K562 (cell line): ENCODE measurements around the gene PTPN20. TPM values are rescaled to one million over a fixed set of nuclear protein-coding genes. Genes with fewer than 3 reads are reported as not detected.

Experiments
- ATAC-seq: fragments of 200-7000 bp; cut with Tn5 transposase; 3 replicates; pipeline ENCODE4 v1.9.1; 2020; ENCODE audit warnings: moderate library complexity
- BruUV-seq: library from RNA; stranded (reverse); fragments of 400-500 nt; replicated peaks from 2 replicates; lab custom pipeline; 2021; lab: Mats Ljungman, UMichigan
- CTCF ChIA-PET: fragments of 300-600 bp; formaldehyde crosslinking; extraction: SDS; loops from one replicate; lab custom pipeline; 2021; ENCODE audit warnings: low intra/inter-chr PET ratio; lab: Yijun Ruan, JAX
- POLR2A ChIA-PET: fragments of 300-600, 350-650 bp; sonication (Branson Sonifier 250); formaldehyde crosslinking; extraction: SDS; loops from one replicate; lab custom pipeline; 2021; ENCODE audit warnings: antibody characterized with exemption, inconsistent platforms; lab: Yijun Ruan, JAX
- DNase-seq, 4 experiments: peaks; one replicate each; pipeline versions ENCODE4 v3.0.0 to v3.0.0-alpha.2; 2011 to 2018; ENCODE audit warnings: low spot score in 3 of 4, mixed read lengths in 3 of 4; ENCODE audit errors: extremely low read depth in 1 of 4
- FAIRE-seq: peaks from 2 replicates; lab custom pipeline; 2011; peaks lifted over from hg19 to GRCh38; lab: Jason Lieb, UNC
- H2AFZ ChIP-seq: 2 replicates; pipeline ENCODE4 v1.6.0; 2011; ENCODE audit warnings: low read depth, low read length, control low read depth, inconsistent platforms
- H3K27ac ChIP-seq: fragments of 200-600 bp; 3 replicates; pipeline ENCODE4 v1.8.0; 2011; ENCODE audit warnings: low read depth, mild to moderate bottlenecking, control low read depth, inconsistent platforms, low read length, moderate library complexity, mixed read lengths; ENCODE audit errors: extremely low read depth
- H3K27me3 ChIP-seq, 2 experiments: fragments of 300-600 bp in 1 of 2; 2 replicates in 1 of 2; 3 replicates in 1 of 2; pipeline versions ENCODE4 v1.6.0 to v1.8.0; 2011; ENCODE audit warnings: inconsistent platforms in 2 of 2, low read length in 2 of 2, mild to moderate bottlenecking in 1 of 2, mixed read lengths in 1 of 2, moderate library complexity in 1 of 2; ENCODE audit not compliant: control insufficient read depth in 2 of 2, insufficient read depth in 2 of 2
- H3K36me3 ChIP-seq: fragments of 300-600 bp; 3 replicates; pipeline ENCODE4 v1.8.0; 2011; ENCODE audit warnings: mild to moderate bottlenecking, low read length, inconsistent platforms; ENCODE audit not compliant: control insufficient read depth, insufficient read depth
- H3K4me1 ChIP-seq, 2 experiments: fragments of 200-600 bp in 1 of 2; replicated peaks in 1 of 2; 2 replicates in 1 of 2; 3 replicates in 1 of 2; pipeline versions ENCODE4 v1.5.1 to v1.8.0; 2011; ENCODE audit warnings: inconsistent platforms in 2 of 2, low read length in 2 of 2, mild to moderate bottlenecking in 1 of 2, mixed read lengths in 1 of 2, moderate library complexity in 1 of 2; ENCODE audit not compliant: control insufficient read depth in 2 of 2, insufficient read depth in 2 of 2
- H3K4me2 ChIP-seq: 2 replicates; pipeline ENCODE4 v1.6.1; 2011; ENCODE audit warnings: low read length, control low read depth, inconsistent platforms, mixed read lengths; ENCODE audit not compliant: insufficient read depth
- H3K4me3 ChIP-seq: fragments of 200-600 bp; sonication (generic), shearing (Covaris generic); 2 replicates; pipeline ENCODE4 v1.5.1; 2016; ENCODE audit warnings: control low read depth, inconsistent platforms
- H3K79me2 ChIP-seq: fragments of 200-600 bp; 3 replicates; pipeline ENCODE4 v1.8.0; 2011; ENCODE audit warnings: low read length, inconsistent platforms; ENCODE audit not compliant: control insufficient read depth, insufficient read depth
- H3K9ac ChIP-seq, 2 experiments: 2 replicates each; pipeline versions ENCODE4 v1.6.0 to v1.6.1; 2011; ENCODE audit warnings: low read depth in 2 of 2, low read length in 2 of 2, control low read depth in 1 of 2, inconsistent platforms in 1 of 2, mild to moderate bottlenecking in 1 of 2, mixed read lengths in 1 of 2; ENCODE audit not compliant: insufficient read depth in 1 of 2
- H3K9me1 ChIP-seq: one replicate; pipeline ENCODE4 v1.6.0; 2011; ENCODE audit warnings: inconsistent platforms, mild to moderate bottlenecking, low read length, moderate library complexity; ENCODE audit not compliant: control insufficient read depth, insufficient read depth
- H3K9me3 ChIP-seq: replicated peaks from 2 replicates; pipeline ENCODE4 v1.5.1; 2011; ENCODE audit warnings: low read depth, low read length, inconsistent platforms; ENCODE audit not compliant: control insufficient read depth, insufficient read depth
- H4K20me1 ChIP-seq: replicated peaks from 2 replicates; pipeline ENCODE4 v1.6.1; 2011; ENCODE audit warnings: low read length, inconsistent platforms, mixed read lengths; ENCODE audit not compliant: control insufficient read depth, insufficient read depth
- ADNP ChIP-seq: fragments of 200-800 bp; sonication (Bioruptor generic); IDR thresholded peaks from 2 replicates; pipeline ENCODE4 v1.6.1; 2016; ENCODE audit warnings: missing genetic modification characterization, missing compliant biosample characterization
- CTCF ChIP-seq, 3 experiments: IDR thresholded peaks in 2 of 3; conservative IDR thresholded peaks in 1 of 3; 2 replicates each; pipeline ENCODE4 v1.5.1; 2011 to 2012; ENCODE audit warnings: low read length in 3 of 3, mild to moderate bottlenecking in 3 of 3, control low read depth in 2 of 3, improper control_type of control experiment in 1 of 3, inconsistent platforms in 1 of 3, low read depth in 1 of 3, mixed read lengths in 1 of 3, moderate library complexity in 1 of 3; ENCODE audit not compliant: insufficient read depth in 2 of 3
- CTCFL ChIP-seq: IDR thresholded peaks from 2 replicates; pipeline ENCODE4 v1.6.1; 2011; ENCODE audit warnings: borderline replicate concordance, low read depth, mild to moderate bottlenecking, moderate library complexity, low read length; ENCODE audit not compliant: insufficient read depth, poor library complexity, severe bottlenecking
- EGR1 ChIP-seq: fragments of 450-650 bp; conservative IDR thresholded peaks from 2 replicates; pipeline ENCODE4 v1.6.1; 2017; ENCODE audit warnings: mild to moderate bottlenecking
- RAD21 ChIP-seq, 2 experiments: fragments of 250-450 bp in 1 of 2; fragments of 450-650 bp in 1 of 2; sonication (Bioruptor Pico) in 1 of 2; formaldehyde crosslinking in 1 of 2; IDR thresholded peaks in 1 of 2; conservative IDR thresholded peaks in 1 of 2; 2 replicates each; pipeline versions ENCODE4 v1.4.0 to v1.8.0; 2020 to 2022; ENCODE audit warnings: mild to moderate bottlenecking in 2 of 2, moderate library complexity in 1 of 2
- WGBS: fragments of 100-300 bp; shearing (Covaris generic); methylation state at CpG from one replicate; pipeline ENCODE4 v1.1.6; 2016; ENCODE audit warnings: low coverage, mixed read lengths; ENCODE audit not compliant: insufficient coverage; ENCODE audit errors: missing lambda C conversion rate; 5-methylcytosine and 5-hydroxymethylcytosine counted together
- in situ Hi-C: fragments of 300-500 bp; cut with MboI; formaldehyde crosslinking; loops from 4 replicates; pipeline ENCODE4 v1.15.0; 2018; ENCODE audit warnings: inconsistent platforms, mixed read lengths
- intact Hi-C: fragments of 100-400 bp; cut with micrococcal nuclease; formaldehyde crosslinking; loops from 2 replicates; pipeline ENCODE4 v1.14.2; 2022
- polyA plus RNA-seq, 8 experiments: library from polyadenylated mRNA; depleted of rRNA in 4 of 8; stranded (reverse) in 5 of 8; unstranded in 3 of 8; fragments of >200 nt; fragmentation: Nextera tagmentation in 2 of 8; fragmentation: Illumina TruSeq in 1 of 8; extraction: Ambion mirVana in 2 of 8; extraction: Trizol in 1 of 8; gene quantifications; 2 replicates each; pipeline versions ENCODE4 v1.2.1 to v1.2.3, GENCODE V29; 2011 to 2014; ENCODE audit warnings: inconsistent platforms in 1 of 8, missing spikeins in 1 of 8
- total RNA-seq, 7 experiments: library from RNA; depleted of rRNA in 6 of 7; stranded (reverse); fragments of >200 nt in 6 of 7; fragmentation: Illumina TruSeq in 2 of 7; extraction: Trizol in 2 of 7; gene quantifications; 2 replicates each; pipeline versions ENCODE4 v1.2.1 to v1.2.3, GENCODE V29; 2011 to 2021; ENCODE audit warnings: low replicate concordance in 1 of 7
- TF ChIP-seq, protein P1 (sequence below): conservative IDR thresholded peaks from 2 replicates; pipeline ENCODE4 v1.6.1; 2011; ENCODE audit warnings: low read depth, mild to moderate bottlenecking, low read length; ENCODE audit not compliant: control insufficient read depth

Gene PTPN20
- total and polyA plus RNA-seq, 9 of the 15 experiments (the other 6 are each of a cell fraction or from before 2014, with no cell fraction given) = 0.03 to 0.18 (median 0.10) TPM; not detected in 6

GRCh38 chr10:47048526-47048905 lies 137.3 kb downstream of the PTPN20 start:
- WGBS = 7% methylated on average over 7 of the region's 7 CpGs
- peak; percentile 59 for ATAC-seq

More at GRCh38 chr10:47048526-47048905, 137.3 kb downstream of the PTPN20 start:
- peaks cover 6 to 34% of the 10 kb centered on the region in 2 experiments; a peak in 3 of 5 replicates for H3K27me3 ChIP-seq
- intact Hi-C loops = no loop called here
- no peaks in the 10 kb centered on the region for H3K36me3 ChIP-seq
- ChIA-PET POLR2A (interaction anchor here (1.4 kb wide), 1 partner anchor 9 kb away, joined by 3 read pairs; no protein-coding TSS in a partner anchor), CTCF (interaction anchor here (0.9 to 3.0 kb wide), 5 partner anchors 10 to 292 kb away, joined by 3 to 31 read pairs (median 5); no protein-coding TSS in a partner anchor)
- DNase-seq (peak in 1 of 4 experiments; percentile 10), FAIRE-seq (no peak)
- peaks cover 0 to 4% of the 10 kb centered on the region in 2 experiments; a peak in 1 of 5 replicates for H3K4me1 ChIP-seq
- no peaks in the 10 kb centered on the region for H3K79me2 ChIP-seq
- H3K9me1 ChIP-seq = no peaks in the 10 kb centered on the region
- TF ChIP-seq ADNP (tag) (no peak), RAD21 (CRISPR knock-in tag; conservative IDR thresholded peaks at IDR 0.05 in 1 of 2, IDR thresholded peaks at IDR 0.05 in 1 of 2) (peak in 1 of 2 experiments; percentile 12; a peak in 1 of 4 replicates), CTCF (IDR thresholded peaks at IDR 0.05 in 2 of 3, conservative IDR thresholded peaks at IDR 0.05 in 1 of 3; ENCODE audit: insufficient read depth in 2 of 3, low read depth in 1 of 3, low read length in 3 of 3) (peak; percentile 12 to 27 (median 22); a peak in 3 of 6 replicates), CTCFL (peak; percentile 52), EGR1 (0 out of 2 replicates have a peak, but pooled peaks have one; percentile 23)
- TF ChIP-seq, protein P1, sequence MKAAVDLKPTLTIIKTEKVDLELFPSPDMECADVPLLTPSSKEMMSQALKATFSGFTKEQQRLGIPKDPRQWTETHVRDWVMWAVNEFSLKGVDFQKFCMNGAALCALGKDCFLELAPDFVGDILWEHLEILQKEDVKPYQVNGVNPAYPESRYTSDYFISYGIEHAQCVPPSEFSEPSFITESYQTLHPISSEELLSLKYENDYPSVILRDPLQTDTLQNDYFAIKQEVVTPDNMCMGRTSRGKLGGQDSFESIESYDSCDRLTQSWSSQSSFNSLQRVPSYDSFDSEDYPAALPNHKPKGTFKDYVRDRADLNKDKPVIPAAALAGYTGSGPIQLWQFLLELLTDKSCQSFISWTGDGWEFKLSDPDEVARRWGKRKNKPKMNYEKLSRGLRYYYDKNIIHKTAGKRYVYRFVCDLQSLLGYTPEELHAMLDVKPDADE = no peak
- in situ Hi-C loops = no loop called here
- no TSS peak for BruUV-seq
- no peak overlapping the region for H3K4me3 ChIP-seq
- no peak overlapping the region for H3K9ac ChIP-seq
- H3K4me2 ChIP-seq = no peak overlapping the region
- no peaks in the 10 kb centered on the region for H3K9me3 ChIP-seq
- H3K27ac ChIP-seq = no peak overlapping the region
- no peak overlapping the region for H2AFZ ChIP-seq
- peaks cover 14% of the 10 kb centered on the region for H4K20me1 ChIP-seq
